Nephron (organoid): ENCODE results near the gene CASP1.
A peak's percentile ranks its signal among the peaks of the same experiment; 100 is the strongest.
"Not testable (repeated sequence)": the region's sequence is repeated elsewhere in the genome, so short reads cannot be mapped to it uniquely, and the experiment has no call there.

ENCODE experiments used
- H3K27ac Mint-ChIP-seq, 3 experiments: 2 replicates each; pipeline ENCODE4 v1.8.0; 2020; ENCODE audit warnings: mixed read lengths in 3 of 3, mild to moderate bottlenecking in 2 of 3, moderate library complexity in 1 of 3
- H3K27me3 Mint-ChIP-seq: 2 replicates; pipeline ENCODE4 v1.8.0; 2021; ENCODE audit warnings: low read depth, mild to moderate bottlenecking, moderate library complexity, mixed read lengths
- H3K36me3 Mint-ChIP-seq: 2 replicates; pipeline ENCODE4 v1.8.0; 2020; ENCODE audit warnings: low read depth, mixed read lengths
- H3K4me1 Mint-ChIP-seq: 2 replicates; pipeline ENCODE4 v1.8.0; 2020; ENCODE audit warnings: mixed read lengths
- H3K4me3 Mint-ChIP-seq, 3 experiments: 2 replicates each; pipeline ENCODE4 v1.8.0; 2020; ENCODE audit warnings: mild to moderate bottlenecking in 3 of 3, mixed read lengths in 3 of 3, moderate library complexity in 2 of 3
- H3K9me3 Mint-ChIP-seq: 2 replicates; pipeline ENCODE4 v1.8.0; 2020; ENCODE audit warnings: mixed read lengths
- TF ChIP-seq, protein P1 (sequence below), 3 experiments: fragments of 200-600 bp; sonication (generic); IDR thresholded peaks; one replicate each; pipeline ENCODE4 v1.5.0; 2021; ENCODE audit warnings: antibody characterized with exemption in 3 of 3; ENCODE audit not compliant: unreplicated experiment in 3 of 3

Gene CASP1

GRCh38 chr11:105046898-105047579 lies 12.1 kb upstream of the CASP1 start:
- TF ChIP-seq, protein P1, sequence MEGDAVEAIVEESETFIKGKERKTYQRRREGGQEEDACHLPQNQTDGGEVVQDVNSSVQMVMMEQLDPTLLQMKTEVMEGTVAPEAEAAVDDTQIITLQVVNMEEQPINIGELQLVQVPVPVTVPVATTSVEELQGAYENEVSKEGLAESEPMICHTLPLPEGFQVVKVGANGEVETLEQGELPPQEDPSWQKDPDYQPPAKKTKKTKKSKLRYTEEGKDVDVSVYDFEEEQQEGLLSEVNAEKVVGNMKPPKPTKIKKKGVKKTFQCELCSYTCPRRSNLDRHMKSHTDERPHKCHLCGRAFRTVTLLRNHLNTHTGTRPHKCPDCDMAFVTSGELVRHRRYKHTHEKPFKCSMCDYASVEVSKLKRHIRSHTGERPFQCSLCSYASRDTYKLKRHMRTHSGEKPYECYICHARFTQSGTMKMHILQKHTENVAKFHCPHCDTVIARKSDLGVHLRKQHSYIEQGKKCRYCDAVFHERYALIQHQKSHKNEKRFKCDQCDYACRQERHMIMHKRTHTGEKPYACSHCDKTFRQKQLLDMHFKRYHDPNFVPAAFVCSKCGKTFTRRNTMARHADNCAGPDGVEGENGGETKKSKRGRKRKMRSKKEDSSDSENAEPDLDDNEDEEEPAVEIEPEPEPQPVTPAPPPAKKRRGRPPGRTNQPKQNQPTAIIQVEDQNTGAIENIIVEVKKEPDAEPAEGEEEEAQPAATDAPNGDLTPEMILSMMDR (IDR thresholded peaks at IDR 0.05; ENCODE audit: unreplicated experiment in 3 of 3): no peak
- H3K36me3 Mint-ChIP-seq: no peaks in the 10 kb centered on the region
- peaks cover 4% of the 10 kb centered on the region for H3K4me1 Mint-ChIP-seq
- no peak overlapping the region for H3K27ac Mint-ChIP-seq
- no peaks in the 10 kb centered on the region for H3K9me3 Mint-ChIP-seq
- H3K27me3 Mint-ChIP-seq: peaks cover 3% of the 10 kb centered on the region
- no peak overlapping the region for H3K4me3 Mint-ChIP-seq

DNA sequence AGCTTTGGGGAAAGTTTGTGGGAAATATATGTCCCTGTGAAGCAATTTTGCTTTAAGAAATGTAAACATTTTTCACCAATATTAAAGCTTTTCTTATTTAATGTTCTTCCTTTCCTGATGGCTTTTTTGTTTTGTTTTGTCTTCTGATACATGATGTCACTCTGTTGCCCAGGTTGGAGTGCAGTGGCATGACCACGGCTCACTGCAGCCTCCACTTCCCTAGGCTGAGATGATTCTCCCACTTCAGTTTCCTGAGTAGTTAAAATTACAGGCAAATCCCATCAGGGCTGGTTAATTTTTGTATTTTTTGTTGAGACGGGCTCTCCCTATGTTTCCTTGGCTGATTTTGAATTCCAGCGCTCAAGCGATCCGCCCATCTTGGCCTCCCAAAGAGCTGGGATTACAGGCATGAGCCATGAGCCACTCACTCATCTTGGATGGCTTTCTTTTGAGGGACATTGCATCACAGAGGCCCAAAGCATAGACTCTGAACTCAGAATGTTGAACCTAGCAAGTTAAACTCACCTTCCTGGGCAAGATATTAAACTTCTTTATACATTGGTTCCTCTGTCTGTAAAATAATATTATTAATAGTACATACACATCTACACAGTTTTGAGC lies 10.8 kb upstream of the CASP1 start:
- peaks cover 3% of the 10 kb centered on the region for H3K27me3 Mint-ChIP-seq
- H3K36me3 Mint-ChIP-seq: no peaks in the 10 kb centered on the region
- H3K27ac Mint-ChIP-seq: no peak overlapping the region
- H3K4me3 Mint-ChIP-seq: no peak overlapping the region
- TF ChIP-seq, protein P1 (IDR thresholded peaks at IDR 0.05; ENCODE audit: unreplicated experiment in 3 of 3): no peak
- H3K9me3 Mint-ChIP-seq: no peaks in the 10 kb centered on the region
- peaks cover 4% of the 10 kb centered on the region for H3K4me1 Mint-ChIP-seq

DNA sequence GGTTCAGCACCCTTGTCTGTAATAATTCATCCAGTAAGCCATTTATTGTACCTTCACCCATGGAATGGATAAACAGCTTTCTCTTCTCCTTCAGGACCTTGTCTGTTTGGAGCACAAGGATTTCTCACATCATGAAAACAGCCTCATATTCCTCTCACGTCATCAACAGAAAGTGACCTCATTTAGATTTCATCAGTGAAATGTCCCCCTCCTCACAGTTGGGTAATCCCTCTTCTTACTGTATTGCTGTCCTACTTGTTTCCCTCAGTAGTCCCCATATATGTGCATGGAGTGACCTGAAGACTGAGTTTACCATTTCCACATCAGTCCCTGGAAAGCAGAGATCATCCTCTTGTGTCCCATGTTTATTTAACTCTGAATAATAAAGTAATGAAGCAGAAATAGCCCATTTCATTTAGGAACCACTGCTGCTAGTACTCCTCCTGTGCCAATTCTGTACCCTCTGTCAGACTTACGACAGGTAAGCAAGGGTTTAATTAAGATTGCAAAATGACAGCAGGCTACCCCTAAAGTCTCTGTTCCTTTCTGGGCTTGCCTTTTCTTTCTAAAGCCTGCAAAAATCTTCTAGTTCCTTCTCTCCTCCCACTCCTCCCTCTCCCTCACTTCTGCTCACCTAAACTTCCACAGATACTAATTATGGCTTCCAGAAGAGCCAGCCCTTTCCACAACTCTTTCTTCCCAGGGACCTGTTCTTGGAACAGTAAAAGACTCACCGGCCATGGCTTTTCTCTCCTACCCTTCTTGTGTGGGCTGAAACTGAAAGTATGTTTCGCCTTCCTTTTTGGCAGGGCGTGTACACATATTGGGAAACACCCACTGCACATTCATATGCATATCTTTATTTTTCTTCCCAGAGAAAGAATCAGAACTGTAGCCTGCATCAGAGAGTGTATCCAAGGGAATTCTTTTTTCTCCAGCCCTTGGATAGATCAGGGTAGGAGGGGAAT lies 9.9 kb upstream of the CASP1 start, which contains the start of gene CARD16:
CARD16 (minus strand) TSS at position 779 of the 968 bp plus-strand sequence; CDS start at position 741, 38 bp downstream.
- Mint-ChIP-seq H3K4me3 (peak within 1 kb of the TSS in 2 of 3 experiments; percentile 70 to 76), H3K27ac (peak within 1 kb of the TSS in 2 of 3 experiments; percentile 60 to 81)
- not testable (repeated sequence) for H3K36me3 Mint-ChIP-seq, H3K9me3 Mint-ChIP-seq, H3K4me1 Mint-ChIP-seq, H3K27me3 Mint-ChIP-seq

GRCh38 chr11:105042178-105042577 lies 7.2 kb upstream of the CASP1 start:
- TF ChIP-seq, protein P1 (IDR thresholded peaks at IDR 0.05; ENCODE audit: unreplicated experiment in 3 of 3): no peak
- Mint-ChIP-seq H3K4me1 (peaks cover 4% of the 10 kb centered on the region), H3K9me3 (no peaks in the 10 kb centered on the region), H3K36me3 (no peaks in the 10 kb centered on the region), H3K27ac (no peak overlapping the region), H3K4me3 (no peak overlapping the region), H3K27me3 (peaks cover 2% of the 10 kb centered on the region)

GRCh38 chr11:105040703-105041102 lies 5.8 kb upstream of the CASP1 start:
- H3K9me3 Mint-ChIP-seq: peaks cover 5% of the 10 kb centered on the region
- H3K4me3 Mint-ChIP-seq: no peak overlapping the region
- TF ChIP-seq, protein P1 (IDR thresholded peaks at IDR 0.05; ENCODE audit: unreplicated experiment in 3 of 3): no peak

DNA sequence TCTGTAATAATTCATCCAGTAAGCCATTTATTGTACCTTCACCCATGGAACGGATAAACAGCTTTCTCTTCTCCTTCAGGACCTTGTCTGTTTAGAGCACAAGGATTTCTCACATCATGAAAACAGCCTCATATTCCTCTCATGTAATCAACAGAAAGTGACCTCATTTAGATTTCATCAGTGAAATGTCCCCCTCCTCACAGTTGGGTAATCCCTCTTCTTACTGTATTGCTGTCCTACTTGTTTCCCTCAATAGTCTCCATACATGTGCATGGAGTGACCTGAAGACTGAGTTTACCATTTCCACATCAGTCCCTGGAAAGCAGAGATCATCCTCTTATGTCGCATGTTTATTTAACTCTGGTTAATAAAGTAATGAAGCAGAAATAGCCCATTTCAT lies 556 bp downstream of the CASP1 start:
- not testable (repeated sequence) for H3K27me3 Mint-ChIP-seq, H3K9me3 Mint-ChIP-seq, H3K4me1 Mint-ChIP-seq, H3K36me3 Mint-ChIP-seq, H3K4me3 Mint-ChIP-seq, H3K27ac Mint-ChIP-seq

More at GRCh38 chr11:105040703-105041102, 5.8 kb upstream of the CASP1 start:
- H3K27ac Mint-ChIP-seq: no peak overlapping the region
- H3K36me3 Mint-ChIP-seq: no peaks in the 10 kb centered on the region
- peaks cover 4% of the 10 kb centered on the region for H3K4me1 Mint-ChIP-seq
- H3K27me3 Mint-ChIP-seq: no peaks in the 10 kb centered on the region
